GM12875 (cell line): ENCODE measurements around the gene PLOD2.

Experiments used
- H3K4me3 ChIP-seq: one replicate; pipeline ENCODE4 v1.5.1; 2011; ENCODE audit warnings: low read depth, low read length, control low read depth
- CTCF ChIP-seq: IDR thresholded peaks from 2 replicates; pipeline ENCODE4 v1.5.1; 2011; ENCODE audit warnings: low read depth, mild to moderate bottlenecking, control low read depth, inconsistent platforms, low read length, moderate library complexity, borderline replicate concordance; ENCODE audit not compliant: insufficient read depth

PLOD2 gene

GRCh38 chr3:146101538-146101937 is 59.4 kb downstream of the PLOD2 start:
- TF ChIP-seq CTCF: no peak
- H3K4me3 ChIP-seq: no peak overlapping the region

GRCh38 chr3:146100825-146101444 is 60.0 kb downstream of the PLOD2 start:
- TF ChIP-seq CTCF: no peak
- H3K4me3 ChIP-seq: no peak overlapping the region

GRCh38 chr3:146100180-146100579 is 60.8 kb downstream of the PLOD2 start:
- TF ChIP-seq CTCF: no peak
- no peak overlapping the region for H3K4me3 ChIP-seq

GRCh38 chr3:146099316-146099715 is 61.7 kb downstream of the PLOD2 start:
- no peak for TF ChIP-seq CTCF
- no peak overlapping the region for H3K4me3 ChIP-seq

GRCh38 chr3:146093896-146094295 is 67.1 kb downstream of the PLOD2 start:
- TF ChIP-seq CTCF: no peak
- no peak overlapping the region for H3K4me3 ChIP-seq

- no peak for TF ChIP-seq CTCF
- H3K4me3 ChIP-seq: no peak overlapping the region
These were observed 68.8 kb downstream of the PLOD2 start for GRCh38 chr3:146092230-146092629.

- TF ChIP-seq CTCF: no peak
These were observed 69.6 kb downstream of the PLOD2 start for GRCh38 chr3:146091397-146091796.

More at GRCh38 chr3:146091397-146091796, 69.6 kb downstream of the PLOD2 start:
- no peak overlapping the region for H3K4me3 ChIP-seq
